HG03108 (cell line): Measurements from ENCODE around the gene CERT1.
A peak's percentile ranks its signal among the peaks of the same experiment; 100 is the strongest.
"Not testable (repeated sequence)": the region's sequence is repeated elsewhere in the genome, so short reads cannot be mapped to it uniquely, and the experiment has no call there.

Experiments
- ATAC-seq: cut with Tn5 transposase; IDR thresholded peaks from one replicate; pipeline ENCODE4 v1.9.1; 2021; ENCODE audit warnings: moderate library complexity; ENCODE audit not compliant: unreplicated experiment

CERT1 gene

GRCh38 chr5:75358117-75358516, 153.3 kb downstream of the CERT1 start:
- ATAC-seq, result no peak

- no peak for ATAC-seq
These were observed 154.7 kb downstream of the CERT1 start for GRCh38 chr5:75356719-75357118.

GRCh38 chr5:75355236-75355635, 156.2 kb downstream of the CERT1 start:
- ATAC-seq, result no peak

GRCh38 chr5:75351139-75351926, 160.1 kb downstream of the CERT1 start:
- no peak for ATAC-seq

GRCh38 chr5:75349663-75350062, 161.8 kb downstream of the CERT1 start:
- ATAC-seq, result no peak

GRCh38 chr5:75348241-75348640, 163.2 kb downstream of the CERT1 start:
- ATAC-seq, result no peak

- no peak for ATAC-seq
These were observed 168.6 kb downstream of the CERT1 start for GRCh38 chr5:75342836-75343235.

- ATAC-seq, result no peak
These were observed 169.5 kb downstream of the CERT1 start for GRCh38 chr5:75341934-75342333.

GRCh38 chr5:75340714-75341478, 170.5 kb downstream of the CERT1 start:
- ATAC-seq, result no peak

- no peak for ATAC-seq
These were observed 173.0 kb downstream of the CERT1 start for GRCh38 chr5:75338408-75338807.

GRCh38 chr5:75337366-75338021, 173.9 kb downstream of the CERT1 start:
- ATAC-seq, result no peak

GRCh38 chr5:75336615-75337336, 174.7 kb downstream of the CERT1 start, which contains the start of gene HMGCR:
TSS of gene HMGCR (plus strand) at chr5:75337220. CDS start at chr5:75342606, 5,386 bp downstream.
- peak; percentile 99 for ATAC-seq

- no peak for ATAC-seq
These were observed 175.3 kb downstream of the CERT1 start for GRCh38 chr5:75335952-75336614.

GRCh38 chr5:75335486-75335885, 175.9 kb downstream of the CERT1 start:
- no peak for ATAC-seq

- ATAC-seq, result not testable (repeated sequence)
These were observed 177.0 kb downstream of the CERT1 start for GRCh38 chr5:75334413-75334812.

GRCh38 chr5:75333759-75334158, 177.7 kb downstream of the CERT1 start:
- not testable (repeated sequence) for ATAC-seq

GRCh38 chr5:75331095-75332090, 180.0 kb downstream of the CERT1 start:
- no peak for ATAC-seq

- no peak for ATAC-seq
These were observed 181.0 kb downstream of the CERT1 start for GRCh38 chr5:75330404-75330803.
